AG09309 (cell line): Measurements from ENCODE around the gene GNG11.

Experiments
- DNase-seq: peaks from one replicate; pipeline ENCODE4 v3.0.0-alpha.2; 2010; ENCODE audit warnings: low read depth
- H3K4me3 ChIP-seq: 2 replicates; pipeline ENCODE4 v1.5.1; 2011; ENCODE audit warnings: mild to moderate bottlenecking, low read depth, low read length, moderate library complexity; ENCODE audit not compliant: control insufficient read depth
- TF ChIP-seq, protein P1 (sequence below): IDR thresholded peaks from 2 replicates; pipeline ENCODE4 v1.5.1; 2011; ENCODE audit warnings: mild to moderate bottlenecking, low read depth, low read length, inconsistent platforms; ENCODE audit not compliant: insufficient read depth, control insufficient read depth; ENCODE audit errors: missing control alignments

Gene GNG11

GRCh38 chr7:93921607-93922566, at the start of gene GNG11:
Gene GNG11 (plus strand): TSS chr7:93921735. CDS start chr7:93922138, 403 bp downstream.
- TF ChIP-seq, protein P1, sequence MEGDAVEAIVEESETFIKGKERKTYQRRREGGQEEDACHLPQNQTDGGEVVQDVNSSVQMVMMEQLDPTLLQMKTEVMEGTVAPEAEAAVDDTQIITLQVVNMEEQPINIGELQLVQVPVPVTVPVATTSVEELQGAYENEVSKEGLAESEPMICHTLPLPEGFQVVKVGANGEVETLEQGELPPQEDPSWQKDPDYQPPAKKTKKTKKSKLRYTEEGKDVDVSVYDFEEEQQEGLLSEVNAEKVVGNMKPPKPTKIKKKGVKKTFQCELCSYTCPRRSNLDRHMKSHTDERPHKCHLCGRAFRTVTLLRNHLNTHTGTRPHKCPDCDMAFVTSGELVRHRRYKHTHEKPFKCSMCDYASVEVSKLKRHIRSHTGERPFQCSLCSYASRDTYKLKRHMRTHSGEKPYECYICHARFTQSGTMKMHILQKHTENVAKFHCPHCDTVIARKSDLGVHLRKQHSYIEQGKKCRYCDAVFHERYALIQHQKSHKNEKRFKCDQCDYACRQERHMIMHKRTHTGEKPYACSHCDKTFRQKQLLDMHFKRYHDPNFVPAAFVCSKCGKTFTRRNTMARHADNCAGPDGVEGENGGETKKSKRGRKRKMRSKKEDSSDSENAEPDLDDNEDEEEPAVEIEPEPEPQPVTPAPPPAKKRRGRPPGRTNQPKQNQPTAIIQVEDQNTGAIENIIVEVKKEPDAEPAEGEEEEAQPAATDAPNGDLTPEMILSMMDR = no peak
- H3K4me3 ChIP-seq = peak within 1 kb of the TSS; percentile 71
- peak; percentile 18 for DNase-seq

GRCh38 chr7:93873998-93874574, 47.4 kb upstream of the GNG11 start:
- H3K4me3 ChIP-seq = no peak overlapping the region
- no peak for DNase-seq

DNA sequence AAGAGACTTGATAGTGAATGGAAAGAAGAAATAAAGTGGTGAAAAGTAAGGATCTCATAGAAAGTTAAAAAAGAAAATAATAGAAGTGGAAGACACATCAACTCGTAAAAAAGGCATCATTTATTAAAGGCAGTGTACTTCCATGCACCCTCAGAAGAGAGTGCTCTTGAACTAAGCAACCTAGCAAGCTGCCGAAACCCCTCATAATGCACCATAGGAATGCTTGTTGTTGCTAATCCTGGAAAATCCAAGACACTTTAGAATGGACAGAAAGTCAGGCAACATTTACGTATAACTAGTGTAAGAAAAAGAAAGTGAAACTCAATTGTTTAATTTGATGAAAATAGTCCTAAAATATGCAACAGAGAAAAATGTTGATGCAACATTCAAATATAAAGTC, 43.8 kb upstream of the GNG11 start:
- TF ChIP-seq, protein P1 = no peak
- no peak overlapping the region for H3K4me3 ChIP-seq
- DNase-seq = no peak

More at GRCh38 chr7:93873998-93874574, 47.4 kb upstream of the GNG11 start:
- TF ChIP-seq, protein P1 = no peak

GRCh38 chr7:93879356-93879755, 42.2 kb upstream of the GNG11 start:
- TF ChIP-seq, protein P1 = no peak

GRCh38 chr7:93882468-93882867, 39.1 kb upstream of the GNG11 start:
- DNase-seq = no peak
- no peak overlapping the region for H3K4me3 ChIP-seq
- TF ChIP-seq, protein P1 = no peak

More at GRCh38 chr7:93879356-93879755, 42.2 kb upstream of the GNG11 start:
- DNase-seq = no peak
- H3K4me3 ChIP-seq = no peak overlapping the region

- TF ChIP-seq, protein P1 = no peak
- no peak for DNase-seq
- no peak overlapping the region for H3K4me3 ChIP-seq
Measured at GRCh38 chr7:93883078-93883916, 38.2 kb upstream of the GNG11 start.
